ENCODE data around the gene GALNT15.

The GALNT15 gene

GRCh38 chr3:16145176-16145575, 29.3 kb upstream of the GALNT15 start:
- H3K27ac ChIP-seq = no peak overlapping the region
- no peak for TF ChIP-seq CTCF (conservative IDR thresholded peaks at IDR 0.05)
- no peak for TF ChIP-seq ZFX (IDR thresholded peaks at IDR 0.05)

DNA sequence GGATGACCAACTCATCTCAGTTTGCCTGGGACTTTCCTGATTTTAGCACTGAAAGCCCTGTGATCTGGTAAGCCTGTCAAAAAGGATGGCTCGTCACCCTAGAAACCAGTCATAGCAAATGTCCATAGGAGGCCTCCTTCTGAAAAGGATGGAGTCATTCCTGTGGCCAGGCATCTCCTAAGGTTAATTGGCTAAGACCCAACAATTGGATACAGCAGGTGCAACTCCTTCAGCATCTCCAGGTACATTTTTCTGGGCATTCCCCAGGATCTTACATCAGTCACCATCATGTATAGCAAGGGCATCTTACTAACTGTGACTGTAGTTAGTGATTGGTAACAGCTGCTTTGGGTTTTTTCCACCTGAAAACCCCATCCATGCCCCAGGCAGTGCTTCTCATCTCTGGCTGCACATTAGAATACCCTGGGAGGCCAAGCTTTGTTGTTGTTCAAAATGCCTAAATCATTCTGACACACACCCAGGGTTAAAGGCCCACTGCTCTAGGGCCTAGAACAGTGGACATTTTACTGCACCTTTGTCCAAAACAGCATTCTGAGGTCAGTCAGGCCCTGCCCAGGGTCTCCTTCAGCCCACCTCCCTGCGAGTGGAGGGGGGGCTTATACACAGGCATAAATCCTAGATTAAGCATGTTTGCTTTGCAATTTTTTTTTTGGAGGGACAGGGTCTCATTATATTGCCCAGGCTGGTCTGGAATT, 28.3 kb upstream of the GALNT15 start:
- TF ChIP-seq CTCF (conservative IDR thresholded peaks at IDR 0.05) = no peak
- no peak for TF ChIP-seq ZFX (IDR thresholded peaks at IDR 0.05)
- no peak overlapping the region for H3K27ac ChIP-seq

- H3K27ac ChIP-seq = no peak overlapping the region
- TF ChIP-seq ZFX (IDR thresholded peaks at IDR 0.05) = no peak
- no peak for TF ChIP-seq CTCF (conservative IDR thresholded peaks at IDR 0.05)
These were observed 27.1 kb upstream of the GALNT15 start for GRCh38 chr3:16147220-16147994.

DNA sequence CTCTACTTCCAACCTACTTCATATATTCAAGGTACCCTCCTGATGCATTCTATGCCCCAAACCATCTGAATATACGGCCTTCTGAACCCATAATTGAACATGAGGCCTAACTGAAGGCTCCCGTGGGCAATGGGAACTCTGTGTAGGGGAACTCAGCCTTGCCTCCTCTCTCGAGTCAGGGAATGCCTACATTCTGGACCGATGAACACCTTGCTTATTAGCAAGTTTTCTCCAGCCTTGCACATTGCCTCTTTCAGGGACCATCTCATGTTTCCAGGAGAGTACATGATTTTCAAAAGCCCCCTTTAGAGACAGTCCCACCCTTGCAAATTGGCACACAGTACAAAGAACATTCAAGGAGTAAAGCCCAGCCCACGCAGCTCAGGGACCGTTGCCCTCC, 26.3 kb upstream of the GALNT15 start:
- no peak overlapping the region for H3K27ac ChIP-seq
- TF ChIP-seq CTCF (conservative IDR thresholded peaks at IDR 0.05) (no peak), ZFX (IDR thresholded peaks at IDR 0.05) (no peak)

- H3K27ac ChIP-seq = no peak overlapping the region
- TF ChIP-seq ZFX (IDR thresholded peaks at IDR 0.05) = no peak
- no peak for TF ChIP-seq CTCF (conservative IDR thresholded peaks at IDR 0.05)
These were observed 25.7 kb upstream of the GALNT15 start for GRCh38 chr3:16148783-16149182.

- no peak overlapping the region for H3K27ac ChIP-seq
- no peak for TF ChIP-seq ZFX (IDR thresholded peaks at IDR 0.05)
These were observed 24.2 kb upstream of the GALNT15 start for GRCh38 chr3:16150285-16150684.

GRCh38 chr3:16151109-16151508, 23.4 kb upstream of the GALNT15 start:
- TF ChIP-seq ZFX (IDR thresholded peaks at IDR 0.05) = no peak
- TF ChIP-seq CTCF (conservative IDR thresholded peaks at IDR 0.05) = no peak
- no peak overlapping the region for H3K27ac ChIP-seq
